DND-41 (cell line): Measurements from ENCODE around the gene AP3M1.

Experiments used
- CTCF ChIP-seq: IDR thresholded peaks from 2 replicates; pipeline ENCODE4 v1.5.1; 2012; ENCODE audit warnings: borderline replicate concordance, low read length, moderate library complexity, mild to moderate bottlenecking; ENCODE audit not compliant: poor library complexity, severe bottlenecking; ENCODE audit errors: extremely low read depth
- EZH2 ChIP-seq: IDR thresholded peaks from 3 replicates; pipeline ENCODE4 v1.6.1; 2012; ENCODE audit warnings: borderline replicate concordance, low read depth, mild to moderate bottlenecking, moderate library complexity, low read length, inconsistent platforms; ENCODE audit not compliant: severe bottlenecking

GRCh38 chr10:74145133-74145532, 5.5 kb downstream of the AP3M1 start:
- TF ChIP-seq CTCF (no peak), EZH2 (no peak)
